ENCODE data around the gene TM9SF4.
"Not testable (repeated sequence)": the region's sequence is repeated elsewhere in the genome, so short reads cannot be mapped to it uniquely, and the experiment has no call there.

The TM9SF4 gene

GRCh38 chr20:32114305-32114960, 4.9 kb downstream of the TM9SF4 start:
- 90 to 96% methylated on average over 7 of the region's 8 CpGs for WGBS, 2 experiments (ENCODE audit: insufficient coverage in 2 of 2)
- Histone ChIP-seq H3K4me3 (ENCODE audit: extremely low read depth, insufficient read depth, low read length, poor library complexity, severe bottlenecking) (no peak overlapping the region), H3K4me1 (ENCODE audit: control insufficient read depth, insufficient read depth, low read length, poor library complexity, severe bottlenecking) (no peaks in the 10 kb centered on the region), H3K27ac (ENCODE audit: low read depth, low read length, severe bottlenecking) (no peak overlapping the region), H3K9me3 (ENCODE audit: control insufficient read depth, low read length) (no peaks in the 10 kb centered on the region), H3K36me3 (ENCODE audit: control insufficient read depth, insufficient read depth, low read length) (peaks cover 51% of the 10 kb centered on the region)

DNA sequence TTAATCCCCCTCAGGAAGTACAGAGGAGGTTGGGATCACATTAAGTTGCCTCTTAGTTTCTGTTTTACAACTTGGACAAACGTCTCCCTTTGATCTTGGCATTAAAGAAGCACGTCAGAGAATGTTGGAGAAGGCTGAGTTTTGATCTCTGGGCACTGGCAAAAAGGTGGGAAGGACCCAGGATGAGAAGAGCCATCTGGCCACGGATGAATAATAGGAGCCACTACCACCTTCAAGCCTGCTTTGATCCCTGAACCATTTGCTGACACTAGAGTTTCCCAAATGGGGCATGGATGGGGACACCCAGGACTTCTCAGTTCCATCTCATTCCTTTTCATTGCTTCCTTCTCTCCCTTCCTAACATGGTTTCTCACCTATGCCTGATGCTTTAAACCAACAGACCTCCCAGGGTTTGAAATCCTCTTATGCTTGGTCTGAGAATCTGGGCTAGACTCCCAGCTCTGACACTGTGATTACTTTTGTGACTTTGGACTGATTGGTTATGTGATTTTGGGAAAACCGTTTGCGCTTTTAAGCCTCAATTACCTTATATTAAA, 5.8 kb downstream of the TM9SF4 start:
- Histone ChIP-seq H3K36me3 (ENCODE audit: control insufficient read depth, insufficient read depth, low read length) (peaks cover 51% of the 10 kb centered on the region), H3K27ac (ENCODE audit: low read depth, low read length, severe bottlenecking) (no peak overlapping the region), H3K9me3 (ENCODE audit: control insufficient read depth, low read length) (no peaks in the 10 kb centered on the region), H3K4me3 (ENCODE audit: extremely low read depth, insufficient read depth, low read length, poor library complexity, severe bottlenecking) (no peak overlapping the region), H3K4me1 (ENCODE audit: control insufficient read depth, insufficient read depth, low read length, poor library complexity, severe bottlenecking) (no peaks in the 10 kb centered on the region)
- 87 to 92% methylated on average over 2 to 3 of the region's 5 CpGs for WGBS, 2 experiments (ENCODE audit: insufficient coverage in 2 of 2)

DNA sequence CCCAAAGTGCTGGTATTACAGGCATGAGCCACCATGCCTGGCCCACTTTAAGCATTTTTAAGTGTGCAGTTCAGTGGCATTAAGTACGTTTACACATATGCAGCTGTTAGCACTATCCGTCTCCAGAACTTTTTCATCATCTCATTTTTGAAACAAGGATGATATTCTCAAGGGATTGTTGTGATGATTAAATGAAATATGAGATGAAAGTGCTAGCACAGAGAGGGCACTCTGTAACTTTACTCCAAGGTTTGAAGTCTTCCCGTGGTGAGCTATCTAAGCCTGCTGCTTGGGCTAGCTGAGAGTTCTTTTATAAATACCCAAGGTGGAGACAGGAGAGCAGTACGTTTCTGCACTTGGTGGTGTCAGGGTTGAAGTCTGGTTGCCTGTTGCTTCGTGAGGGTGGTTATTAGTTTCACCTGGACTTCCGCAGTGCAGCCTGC, 6.6 kb downstream of the TM9SF4 start:
- Histone ChIP-seq H3K4me3 (ENCODE audit: extremely low read depth, insufficient read depth, low read length, poor library complexity, severe bottlenecking) (no peak overlapping the region), H3K27ac (ENCODE audit: low read depth, low read length, severe bottlenecking) (no peak overlapping the region)
- 80 to 100% methylated on average over 2 to 6 of the region's 6 CpGs for WGBS, 2 experiments (ENCODE audit: insufficient coverage in 2 of 2)

GRCh38 chr20:32116796-32117195, 7.3 kb downstream of the TM9SF4 start:
- WGBS, 2 experiments (ENCODE audit: insufficient coverage in 2 of 2): 92 to 98% methylated on average over 5 to 6 of the region's 6 CpGs
- H3K4me1 ChIP-seq (ENCODE audit: control insufficient read depth, insufficient read depth, low read length, poor library complexity, severe bottlenecking); H3K9me3 ChIP-seq (ENCODE audit: control insufficient read depth, low read length); H3K4me3 ChIP-seq (ENCODE audit: extremely low read depth, insufficient read depth, low read length, poor library complexity, severe bottlenecking); H3K27ac ChIP-seq (ENCODE audit: low read depth, low read length, severe bottlenecking): not testable (repeated sequence)
- peaks cover 50% of the 10 kb centered on the region for H3K36me3 ChIP-seq (ENCODE audit: control insufficient read depth, insufficient read depth, low read length)

More for the DNA sequence above, 6.6 kb downstream of the TM9SF4 start:
- peaks cover 51% of the 10 kb centered on the region for H3K36me3 ChIP-seq (ENCODE audit: control insufficient read depth, insufficient read depth, low read length)
- no peaks in the 10 kb centered on the region for H3K9me3 ChIP-seq (ENCODE audit: control insufficient read depth, low read length)
- H3K4me1 ChIP-seq (ENCODE audit: control insufficient read depth, insufficient read depth, low read length, poor library complexity, severe bottlenecking): no peaks in the 10 kb centered on the region

- not testable (repeated sequence) for H3K9me3 ChIP-seq (ENCODE audit: control insufficient read depth, low read length); H3K4me3 ChIP-seq (ENCODE audit: extremely low read depth, insufficient read depth, low read length, poor library complexity, severe bottlenecking); H3K27ac ChIP-seq (ENCODE audit: low read depth, low read length, severe bottlenecking); H3K4me1 ChIP-seq (ENCODE audit: control insufficient read depth, insufficient read depth, low read length, poor library complexity, severe bottlenecking)
- H3K36me3 ChIP-seq (ENCODE audit: control insufficient read depth, insufficient read depth, low read length): peaks cover 38% of the 10 kb centered on the region
- 84 to 93% methylated on average over 2 of the region's 5 CpGs for WGBS, 2 experiments (ENCODE audit: insufficient coverage in 2 of 2)
Measured at GRCh38 chr20:32118427-32118826, 8.9 kb downstream of the TM9SF4 start.

DNA sequence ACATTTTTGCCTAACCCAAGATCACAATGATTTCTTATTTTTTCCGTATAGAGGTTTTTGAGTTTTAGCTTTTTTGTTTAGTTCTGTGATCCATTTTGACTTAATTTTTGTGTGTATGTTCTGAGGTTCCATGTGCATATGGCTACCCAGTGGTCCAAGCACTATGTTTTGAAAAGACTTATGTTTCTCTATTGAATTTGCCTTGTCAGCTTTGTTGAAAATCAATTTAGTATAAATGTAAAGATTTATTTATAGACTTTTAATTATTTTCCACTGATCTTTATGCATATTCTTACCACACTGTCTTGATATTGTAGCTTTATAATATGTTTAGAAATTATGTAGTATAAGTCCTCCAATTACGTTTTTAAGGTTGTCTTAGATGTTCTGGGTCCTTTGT, 10.2 kb downstream of the TM9SF4 start:
- no CpG with 5 or more reads among the region's 2 CpGs for WGBS, 2 experiments (ENCODE audit: insufficient coverage in 2 of 2)
- Histone ChIP-seq H3K4me1 (ENCODE audit: control insufficient read depth, insufficient read depth, low read length, poor library complexity, severe bottlenecking) (no peaks in the 10 kb centered on the region), H3K36me3 (ENCODE audit: control insufficient read depth, insufficient read depth, low read length) (peaks cover 36% of the 10 kb centered on the region), H3K4me3 (ENCODE audit: extremely low read depth, insufficient read depth, low read length, poor library complexity, severe bottlenecking) (no peak overlapping the region), H3K9me3 (ENCODE audit: control insufficient read depth, low read length) (no peaks in the 10 kb centered on the region), H3K27ac (ENCODE audit: low read depth, low read length, severe bottlenecking) (no peak overlapping the region)

DNA sequence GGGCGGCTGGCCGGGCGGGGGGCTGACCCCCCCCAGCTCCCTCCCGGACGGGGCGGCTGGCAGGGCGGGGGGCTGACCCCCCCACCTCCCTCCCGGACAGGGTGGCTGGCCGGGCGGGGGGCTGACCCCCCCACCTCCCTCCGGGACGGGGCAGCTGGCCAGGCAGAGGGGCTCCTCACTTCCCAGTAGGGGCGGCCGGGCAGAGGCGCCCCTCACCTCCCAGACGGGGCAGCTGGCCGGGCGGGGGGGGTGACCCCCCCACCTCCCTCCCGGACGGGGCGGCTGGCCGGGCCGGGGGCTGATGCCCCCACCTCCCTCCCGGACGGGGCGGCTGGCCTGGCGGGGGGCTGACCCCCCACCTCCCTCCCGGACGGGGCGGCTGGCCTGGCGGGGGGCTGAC, 12.4 kb downstream of the TM9SF4 start:
- H3K36me3 ChIP-seq (ENCODE audit: control insufficient read depth, insufficient read depth, low read length): peaks cover 33% of the 10 kb centered on the region
- not testable (repeated sequence) for H3K9me3 ChIP-seq (ENCODE audit: control insufficient read depth, low read length); H3K4me3 ChIP-seq (ENCODE audit: extremely low read depth, insufficient read depth, low read length, poor library complexity, severe bottlenecking); H3K4me1 ChIP-seq (ENCODE audit: control insufficient read depth, insufficient read depth, low read length, poor library complexity, severe bottlenecking); H3K27ac ChIP-seq (ENCODE audit: low read depth, low read length, severe bottlenecking)
- no CpG with 5 or more reads among the region's 31 CpGs for WGBS, 2 experiments (ENCODE audit: insufficient coverage in 2 of 2)

- peaks cover 26% of the 10 kb centered on the region for H3K36me3 ChIP-seq (ENCODE audit: control insufficient read depth, insufficient read depth, low read length)
- no peaks in the 10 kb centered on the region for H3K9me3 ChIP-seq (ENCODE audit: control insufficient read depth, low read length)
- no peaks in the 10 kb centered on the region for H3K4me1 ChIP-seq (ENCODE audit: control insufficient read depth, insufficient read depth, low read length, poor library complexity, severe bottlenecking)
- no CpG with 5 or more reads among the region's 4 CpGs for WGBS, 2 experiments (ENCODE audit: insufficient coverage in 2 of 2)
- no peak overlapping the region for H3K27ac ChIP-seq (ENCODE audit: low read depth, low read length, severe bottlenecking)
- no peak overlapping the region for H3K4me3 ChIP-seq (ENCODE audit: extremely low read depth, insufficient read depth, low read length, poor library complexity, severe bottlenecking)
Measured at GRCh38 chr20:32123088-32123487, 13.6 kb downstream of the TM9SF4 start.

- Histone ChIP-seq H3K27ac (ENCODE audit: low read depth, low read length, severe bottlenecking) (no peak overlapping the region), H3K4me1 (ENCODE audit: control insufficient read depth, insufficient read depth, low read length, poor library complexity, severe bottlenecking) (no peaks in the 10 kb centered on the region), H3K9me3 (ENCODE audit: control insufficient read depth, low read length) (no peaks in the 10 kb centered on the region), H3K4me3 (ENCODE audit: extremely low read depth, insufficient read depth, low read length, poor library complexity, severe bottlenecking) (no peak overlapping the region), H3K36me3 (ENCODE audit: control insufficient read depth, insufficient read depth, low read length) (peaks cover 30% of the 10 kb centered on the region)
- WGBS, 2 experiments (ENCODE audit: insufficient coverage in 2 of 2): 95 to 100% methylated on average over 3 of the region's 4 CpGs
Measured at GRCh38 chr20:32124916-32125454, 15.5 kb downstream of the TM9SF4 start.

DNA sequence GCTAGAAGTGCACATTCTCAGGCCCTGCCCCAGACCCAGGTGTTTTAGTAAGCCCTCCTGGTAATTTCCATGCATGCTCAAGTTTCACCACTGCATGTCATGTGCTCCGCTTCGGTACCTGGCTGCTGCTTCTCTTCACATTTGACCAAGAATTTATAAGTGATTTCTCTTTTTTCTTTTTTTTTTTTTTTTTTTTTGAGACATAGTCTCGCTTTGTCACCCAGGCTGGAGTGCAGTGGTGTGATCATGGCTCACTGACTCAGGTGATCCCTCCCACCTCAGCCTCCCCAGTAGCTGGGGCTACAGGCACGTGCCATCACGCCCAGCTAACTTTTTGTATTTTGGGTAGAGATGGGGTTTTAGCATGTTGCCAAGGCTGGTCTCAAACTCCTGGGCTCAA, 16.0 kb downstream of the TM9SF4 start:
- no peak overlapping the region for H3K4me3 ChIP-seq (ENCODE audit: extremely low read depth, insufficient read depth, low read length, poor library complexity, severe bottlenecking)
- peaks cover 30% of the 10 kb centered on the region for H3K36me3 ChIP-seq (ENCODE audit: control insufficient read depth, insufficient read depth, low read length)
- WGBS, 2 experiments (ENCODE audit: insufficient coverage in 2 of 2): no CpG with 5 or more reads among the region's 5 CpGs
- no peaks in the 10 kb centered on the region for H3K9me3 ChIP-seq (ENCODE audit: control insufficient read depth, low read length)
- no peaks in the 10 kb centered on the region for H3K4me1 ChIP-seq (ENCODE audit: control insufficient read depth, insufficient read depth, low read length, poor library complexity, severe bottlenecking)
- H3K27ac ChIP-seq (ENCODE audit: low read depth, low read length, severe bottlenecking): no peak overlapping the region

DNA sequence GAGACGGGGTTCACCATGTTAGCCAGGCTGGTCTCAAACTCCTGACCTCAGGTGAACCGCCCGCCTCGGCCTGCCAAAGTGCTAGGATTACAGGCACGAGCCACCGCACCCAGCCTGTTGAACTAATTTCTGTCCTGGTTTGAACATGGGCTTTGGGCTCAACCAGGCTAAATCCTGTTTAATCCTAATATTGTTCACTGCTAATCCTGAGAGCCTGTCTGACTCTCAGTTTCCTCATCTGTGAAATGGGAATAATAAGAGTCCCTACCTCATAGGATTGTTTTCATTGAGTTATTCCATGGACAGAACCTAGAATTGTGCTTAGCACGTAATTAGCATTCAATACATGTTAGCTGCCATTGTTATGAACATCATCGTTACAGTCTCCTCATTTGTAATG, 17.4 kb downstream of the TM9SF4 start:
- Histone ChIP-seq H3K4me3 (ENCODE audit: extremely low read depth, insufficient read depth, low read length, poor library complexity, severe bottlenecking) (no peak overlapping the region), H3K9me3 (ENCODE audit: control insufficient read depth, low read length) (no peaks in the 10 kb centered on the region), H3K36me3 (ENCODE audit: control insufficient read depth, insufficient read depth, low read length) (peaks cover 30% of the 10 kb centered on the region), H3K4me1 (ENCODE audit: control insufficient read depth, insufficient read depth, low read length, poor library complexity, severe bottlenecking) (no peaks in the 10 kb centered on the region), H3K27ac (ENCODE audit: low read depth, low read length, severe bottlenecking) (no peak overlapping the region)
- WGBS, 2 experiments (ENCODE audit: insufficient coverage in 2 of 2): 92 to 98% methylated on average over 8 of the region's 8 CpGs

Data from mesodermal cell (in vitro differentiated cells).